Choroid plexus epithelial cell (primary cell): ENCODE measurements around the gene MX2.

Experiments used
- DNase-seq: peaks from one replicate; pipeline ENCODE4 v3.0.0-alpha.2; 2010; ENCODE audit warnings: low read depth
- H3K4me3 ChIP-seq: 2 replicates; pipeline ENCODE4 v1.5.1; 2011; ENCODE audit warnings: low read depth, mild to moderate bottlenecking, control low read depth, low read length, moderate library complexity
- TF ChIP-seq, protein P1 (sequence below): conservative IDR thresholded peaks from 2 replicates; pipeline ENCODE4 v1.5.1; 2011; ENCODE audit warnings: low read depth, mild to moderate bottlenecking, control low read depth, inconsistent platforms, low read length, moderate library complexity

MX2 gene

DNA sequence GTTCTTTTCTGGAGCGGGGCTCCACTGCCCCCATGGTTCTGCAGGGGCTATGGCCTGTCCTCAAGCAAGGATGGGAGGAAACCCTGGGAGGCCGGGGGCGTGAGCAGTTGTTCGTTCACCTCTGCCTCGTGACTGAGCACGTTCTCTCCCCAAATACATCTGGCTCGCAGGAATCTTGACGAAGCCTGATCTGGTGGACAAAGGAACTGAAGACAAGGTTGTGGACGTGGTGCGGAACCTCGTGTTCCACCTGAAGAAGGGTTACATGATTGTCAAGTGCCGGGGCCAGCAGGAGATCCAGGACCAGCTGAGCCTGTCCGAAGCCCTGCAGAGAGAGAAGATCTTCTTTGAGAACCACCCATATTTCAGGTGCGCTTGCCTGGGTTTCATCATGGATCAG lies 79.7 kb downstream of the MX2 start:
- DNase-seq, result no peak
- TF ChIP-seq, protein P1, sequence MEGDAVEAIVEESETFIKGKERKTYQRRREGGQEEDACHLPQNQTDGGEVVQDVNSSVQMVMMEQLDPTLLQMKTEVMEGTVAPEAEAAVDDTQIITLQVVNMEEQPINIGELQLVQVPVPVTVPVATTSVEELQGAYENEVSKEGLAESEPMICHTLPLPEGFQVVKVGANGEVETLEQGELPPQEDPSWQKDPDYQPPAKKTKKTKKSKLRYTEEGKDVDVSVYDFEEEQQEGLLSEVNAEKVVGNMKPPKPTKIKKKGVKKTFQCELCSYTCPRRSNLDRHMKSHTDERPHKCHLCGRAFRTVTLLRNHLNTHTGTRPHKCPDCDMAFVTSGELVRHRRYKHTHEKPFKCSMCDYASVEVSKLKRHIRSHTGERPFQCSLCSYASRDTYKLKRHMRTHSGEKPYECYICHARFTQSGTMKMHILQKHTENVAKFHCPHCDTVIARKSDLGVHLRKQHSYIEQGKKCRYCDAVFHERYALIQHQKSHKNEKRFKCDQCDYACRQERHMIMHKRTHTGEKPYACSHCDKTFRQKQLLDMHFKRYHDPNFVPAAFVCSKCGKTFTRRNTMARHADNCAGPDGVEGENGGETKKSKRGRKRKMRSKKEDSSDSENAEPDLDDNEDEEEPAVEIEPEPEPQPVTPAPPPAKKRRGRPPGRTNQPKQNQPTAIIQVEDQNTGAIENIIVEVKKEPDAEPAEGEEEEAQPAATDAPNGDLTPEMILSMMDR, result no peak
- no peak overlapping the region for H3K4me3 ChIP-seq

DNA sequence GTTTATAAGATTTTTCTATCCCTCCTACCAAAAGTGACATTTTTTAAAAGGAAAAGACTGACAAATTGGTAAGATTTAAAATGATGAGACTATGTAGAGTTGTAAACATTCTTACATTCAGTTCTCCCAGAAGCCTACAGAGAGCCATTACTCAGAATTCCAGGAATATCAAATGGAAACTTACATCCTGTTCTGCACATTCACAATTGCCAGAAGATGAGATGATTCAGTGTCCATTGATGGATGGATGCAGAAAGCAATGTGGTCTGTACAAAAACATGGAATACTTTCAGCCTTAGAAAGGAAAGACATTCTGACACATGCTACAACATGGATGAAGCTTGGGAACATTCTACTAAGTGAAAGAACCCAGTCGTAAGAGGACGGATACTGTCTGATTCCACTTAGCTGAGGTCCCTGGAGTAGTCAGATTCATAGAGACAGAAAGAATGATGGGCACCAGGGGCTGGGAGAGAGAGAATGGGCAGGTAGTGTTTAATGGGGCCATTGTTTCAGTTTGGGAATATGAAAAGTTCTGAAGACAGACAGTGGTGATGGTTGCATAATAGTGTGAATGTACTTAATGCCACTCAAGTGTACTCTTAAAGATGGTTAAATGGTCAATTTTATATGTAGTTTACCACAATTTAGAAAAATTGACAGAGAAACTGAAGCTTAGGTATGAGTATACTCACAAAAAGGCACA lies 80.8 kb downstream of the MX2 start:
- TF ChIP-seq, protein P1, result no peak
- H3K4me3 ChIP-seq, result no peak overlapping the region
- no peak for DNase-seq

DNA sequence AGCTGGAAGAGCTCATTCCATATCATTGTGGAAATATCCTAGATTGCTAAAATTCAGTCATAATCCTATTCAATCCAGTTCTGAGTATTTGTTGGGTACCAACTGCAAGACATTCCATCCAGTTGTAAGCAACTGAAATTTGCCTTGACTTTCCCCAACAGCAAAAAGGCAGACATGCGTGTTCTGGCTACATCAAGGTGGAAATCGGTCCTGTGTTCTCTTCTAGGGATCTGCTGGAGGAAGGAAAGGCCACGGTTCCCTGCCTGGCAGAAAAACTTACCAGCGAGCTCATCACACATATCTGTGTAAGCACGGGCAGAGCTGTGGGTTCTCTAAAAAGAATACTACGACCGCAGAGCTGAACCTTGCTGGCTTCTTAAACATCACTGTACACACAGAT lies 81.7 kb downstream of the MX2 start:
- no peak for DNase-seq
- H3K4me3 ChIP-seq, result no peak overlapping the region
- TF ChIP-seq, protein P1, result no peak

DNA sequence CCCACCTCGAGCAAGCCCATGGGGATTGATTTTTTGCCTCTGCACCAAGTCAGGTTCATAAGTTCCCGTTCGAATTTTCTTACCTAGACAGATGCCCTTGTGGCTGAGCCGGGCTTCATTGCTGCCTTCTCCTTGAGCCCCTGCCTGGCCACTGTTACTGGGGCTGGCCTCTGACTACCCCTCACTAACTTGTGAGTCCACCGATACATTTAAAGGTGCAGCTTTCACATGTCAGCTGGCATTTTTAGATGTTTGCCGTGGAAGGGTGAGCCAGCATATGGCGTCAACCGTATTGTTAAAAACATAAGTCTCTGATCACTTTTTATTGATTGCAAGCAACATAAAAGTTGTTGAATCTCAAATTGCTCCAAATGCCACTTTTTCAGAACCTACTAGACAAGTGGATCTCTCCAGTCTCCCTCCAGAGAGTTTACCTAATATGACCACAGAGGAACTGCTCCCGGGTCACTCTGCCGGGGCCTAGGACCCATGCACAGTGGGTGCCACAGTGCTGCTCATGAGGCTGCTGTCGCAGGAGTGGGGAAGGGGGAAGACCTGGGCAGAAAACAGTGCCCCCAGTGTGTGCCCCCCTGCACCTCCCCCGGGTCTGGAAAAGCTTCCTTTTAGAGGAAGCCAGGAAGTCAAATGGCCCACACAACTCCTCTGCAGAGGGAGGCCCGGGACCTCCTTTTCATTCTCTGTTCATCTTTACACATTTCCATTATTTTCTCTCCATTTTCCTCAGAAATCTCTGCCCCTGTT lies 83.1 kb downstream of the MX2 start:
- TF ChIP-seq, protein P1, result no peak
- DNase-seq, result no peak
- H3K4me3 ChIP-seq, result no peak overlapping the region

DNA sequence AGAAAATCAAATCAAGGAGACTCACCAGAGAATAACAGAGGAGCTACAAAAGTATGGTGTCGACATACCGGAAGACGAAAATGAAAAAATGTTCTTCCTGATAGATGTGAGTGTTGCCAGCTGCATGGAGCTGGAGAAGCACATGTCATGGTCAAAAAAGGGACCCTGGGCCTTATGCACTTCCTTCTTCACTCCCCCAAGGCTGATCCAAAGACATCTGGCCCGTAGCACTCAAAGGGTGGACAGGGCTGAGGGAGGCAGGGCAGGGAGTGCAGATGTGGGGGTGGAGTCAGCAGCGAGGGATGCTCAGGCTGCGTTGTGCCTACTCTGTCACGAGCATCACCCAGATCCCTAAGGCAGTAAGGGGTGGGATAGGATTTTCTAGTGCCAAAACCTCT lies 83.6 kb downstream of the MX2 start:
- TF ChIP-seq, protein P1, result no peak
- no peak overlapping the region for H3K4me3 ChIP-seq
- DNase-seq, result no peak

DNA sequence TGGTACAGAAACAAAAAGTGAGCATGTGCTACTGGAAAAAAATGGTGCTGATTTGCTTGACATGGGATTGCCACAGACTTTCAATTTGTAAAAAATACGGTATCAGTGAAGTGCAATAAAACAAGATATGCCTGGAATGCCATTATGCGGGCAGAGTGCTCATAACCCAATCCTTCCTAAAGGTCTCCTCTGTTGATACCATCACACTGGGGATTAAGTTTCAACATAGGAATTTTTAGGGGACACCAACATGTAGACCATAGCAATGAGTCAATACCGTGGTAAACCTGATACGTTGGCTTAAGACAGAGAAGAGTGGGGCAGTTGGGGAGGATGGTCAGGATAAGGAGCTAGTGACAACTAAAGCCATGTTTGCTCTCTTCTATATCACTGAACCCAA lies 84.8 kb downstream of the MX2 start:
- TF ChIP-seq, protein P1, result no peak
- no peak for DNase-seq
- no peak overlapping the region for H3K4me3 ChIP-seq
